ENCODE results near the gene PAXX. TPM values are rescaled to one million over a fixed set of nuclear protein-coding genes. Genes with fewer than 3 reads are reported as not detected.

PAXX gene
- polyA plus RNA-seq, 1 donor from 2014 or later = 276 TPM

GRCh38 chr9:137028263-137029057 lies 36.2 kb downstream of the PAXX start:
- H3K36me3 ChIP-seq (ENCODE audit: insufficient read depth, low read length) = no peaks in the 10 kb centered on the region
- H2AFZ ChIP-seq (ENCODE audit: low read depth, low read length) = peak overlapping the region; percentile 90
- peak overlapping the region; percentile 70 for H3K4me2 ChIP-seq (ENCODE audit: low read length)
- H4K20me1 ChIP-seq (ENCODE audit: insufficient read depth) = no peaks in the 10 kb centered on the region
- no peaks in the 10 kb centered on the region for H3K27me3 ChIP-seq (ENCODE audit: insufficient read depth, low read depth, low read length)
- H3K9me3 ChIP-seq (ENCODE audit: low read length) = no peaks in the 10 kb centered on the region
- H3K4me3 ChIP-seq (ENCODE audit: low read length) = peak overlapping the region; percentile 91
- TF ChIP-seq POLR2AphosphoS5 (IDR thresholded peaks at IDR 0.05) = peak; percentile 14
- no peak for TF ChIP-seq EZH2 (IDR thresholded peaks at IDR 0.05; ENCODE audit: borderline replicate concordance, insufficient read depth, low read length, poor library complexity, severe bottlenecking)
- TF ChIP-seq CTCF (IDR thresholded peaks at IDR 0.05; ENCODE audit: poor library complexity, severe bottlenecking) = peak; percentile 36
- TF ChIP-seq MXI1 (conservative IDR thresholded peaks at IDR 0.05; ENCODE audit: poor library complexity, severe bottlenecking) = peak; percentile 24
- peak; percentile 17 for TF ChIP-seq REST (IDR thresholded peaks at IDR 0.05; ENCODE audit: borderline replicate concordance)
- H3F3A ChIP-seq (ENCODE audit: insufficient read depth, low read length, poor library complexity, severe bottlenecking) = no peaks in the 10 kb centered on the region
- H3K27ac ChIP-seq (ENCODE audit: low read length) = peak overlapping the region; percentile 49
- H3K9me2 ChIP-seq (ENCODE audit: insufficient read depth, low read length) = no peaks in the 10 kb centered on the region
- peaks cover 5% of the 10 kb centered on the region for H3K79me2 ChIP-seq (replicated peaks; ENCODE audit: insufficient read depth, low read length)
- peak overlapping the region; percentile 86 for H3K9ac ChIP-seq (ENCODE audit: low read length)

GRCh38 chr9:137029058-137029936 lies 37.1 kb downstream of the PAXX start:
- H3K9me3 ChIP-seq (ENCODE audit: low read length) = no peaks in the 10 kb centered on the region
- H4K20me1 ChIP-seq (ENCODE audit: insufficient read depth) = no peaks in the 10 kb centered on the region
- peaks cover 5% of the 10 kb centered on the region for H3K79me2 ChIP-seq (replicated peaks; ENCODE audit: insufficient read depth, low read length)
- peak; percentile 72 for TF ChIP-seq CTCF (IDR thresholded peaks at IDR 0.05; ENCODE audit: poor library complexity, severe bottlenecking)
- TF ChIP-seq MXI1 (conservative IDR thresholded peaks at IDR 0.05; ENCODE audit: poor library complexity, severe bottlenecking) = no peak
- TF ChIP-seq RAD21 (conservative IDR thresholded peaks at IDR 0.05) = no peak
- H3K4me2 ChIP-seq (ENCODE audit: low read length) = peak overlapping the region; percentile 70
- H3F3A ChIP-seq (ENCODE audit: insufficient read depth, low read length, poor library complexity, severe bottlenecking) = no peaks in the 10 kb centered on the region
- H3K9ac ChIP-seq (ENCODE audit: low read length) = peak overlapping the region; percentile 86
- H3K4me3 ChIP-seq (ENCODE audit: low read length) = peak overlapping the region; percentile 91
- no peaks in the 10 kb centered on the region for H3K36me3 ChIP-seq (ENCODE audit: insufficient read depth, low read length)
- H2AFZ ChIP-seq (ENCODE audit: low read depth, low read length) = no peak overlapping the region
- H3K27me3 ChIP-seq (ENCODE audit: insufficient read depth, low read depth, low read length) = no peaks in the 10 kb centered on the region
- no peaks in the 10 kb centered on the region for H3K9me2 ChIP-seq (ENCODE audit: insufficient read depth, low read length)
- H3K27ac ChIP-seq (ENCODE audit: low read length) = no peak overlapping the region

Measured in neural cell (in vitro differentiated cells).